Breast epithelium (tissue), 4 donors: ENCODE results near the gene DCANP1. TPM values are rescaled to one million over a fixed set of nuclear protein-coding genes. Genes with fewer than 3 reads are reported as not detected.

Experiments used
- DNase-seq, 2 donors: peaks; one replicate each; pipeline ENCODE4 v3.0.0-alpha.2; 2019; ENCODE audit warnings: low spot score in 2 of 2
- H3K27ac ChIP-seq, 2 donors: fragments of 200-600 bp; sonication (generic) in 1 of 2; one replicate each; pipeline ENCODE4 v1.5.1; 2016 to 2019; ENCODE audit warnings: mild to moderate bottlenecking in 1 of 2
- H3K27me3 ChIP-seq, 2 donors: fragments of 200-600 bp; sonication (generic) in 1 of 2; one replicate each; pipeline versions ENCODE4 v1.5.1 to v1.6.0; 2017 to 2019; ENCODE audit warnings: control low read depth in 1 of 2, mild to moderate bottlenecking in 1 of 2
- H3K36me3 ChIP-seq: fragments of 200-600 bp; one replicate; pipeline ENCODE4 v1.5.1; 2019
- H3K4me1 ChIP-seq, 2 donors: fragments of 200-600 bp; sonication (generic); one replicate each; pipeline ENCODE4 v1.5.1; 2016 to 2019; ENCODE audit warnings: control low read depth in 1 of 2
- H3K4me3 ChIP-seq, 3 donors: fragments of 200-600 bp; sonication (generic); 1 replicate in 2 of 3; 2 replicates in 1 of 3; pipeline ENCODE4 v1.5.1; 2016 to 2019; ENCODE audit warnings: mild to moderate bottlenecking in 3 of 3, moderate library complexity in 2 of 3
- H3K9me3 ChIP-seq, 2 donors: fragments of 200-600 bp; sonication (generic) in 1 of 2; one replicate each; pipeline ENCODE4 v1.5.1; 2016 to 2019; ENCODE audit warnings: control low read depth in 1 of 2
- POLR2A ChIP-seq: fragments of 450-650 bp; IDR thresholded peaks from one replicate; pipeline ENCODE4 v1.6.1; 2016; ENCODE audit warnings: antibody characterized with exemption, mild to moderate bottlenecking, moderate library complexity
- POLR2AphosphoS5 ChIP-seq, 3 donors: sonication (generic); formaldehyde crosslinking; IDR thresholded peaks; one replicate each; pipeline ENCODE4 v1.6.1; 2017; ENCODE audit warnings: antibody characterized with exemption in 3 of 3
- intact Hi-C: fragments of 100-400 bp; cut with DNase I; formaldehyde crosslinking; loops from one replicate; pipeline ENCODE4 v1.15.1; 2023; ENCODE audit warnings: low total_unique reads
- total RNA-seq, 3 donors: library from RNA; depleted of rRNA; stranded (reverse); fragments of >200 nt; gene quantifications; one replicate each; pipeline ENCODE4 v1.1.0, GENCODE V29; 2016
- TF ChIP-seq, protein P1 (sequence below), 3 donors: fragments of 450-650 bp; IDR thresholded peaks; one replicate each; pipeline ENCODE4 v1.5.1; 2016 to 2017; ENCODE audit warnings: antibody characterized with exemption in 3 of 3, mild to moderate bottlenecking in 3 of 3, moderate library complexity in 3 of 3

Gene DCANP1
- total RNA-seq, 3 donors from 2014 or later = not detected

DNA sequence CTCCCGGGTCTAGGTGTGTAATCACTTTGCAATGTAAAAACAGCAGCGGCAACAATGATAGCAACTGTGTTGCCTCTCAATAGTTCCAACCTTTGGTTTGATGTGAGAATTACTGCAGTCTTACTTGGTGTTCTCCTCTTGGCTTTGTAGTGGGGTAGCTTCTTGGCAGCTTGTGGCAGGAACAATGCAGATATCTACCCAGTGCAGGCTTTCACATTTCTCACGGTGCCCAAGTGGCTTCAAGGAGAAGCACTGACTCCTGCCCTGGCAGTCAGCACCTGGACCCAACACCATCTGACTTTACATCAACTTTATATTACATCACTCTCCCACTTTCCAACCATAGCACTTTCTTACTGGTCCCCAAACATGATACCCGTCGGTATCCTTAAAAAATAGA is 33.4 kb upstream of the DCANP1 start:
- Histone ChIP-seq H3K27me3 (peaks cover 0 to 8% of the 10 kb centered on the region in 2 donors), H3K4me1 (no peaks in the 10 kb centered on the region), H3K36me3 (no peaks in the 10 kb centered on the region), H3K9me3 (no peaks in the 10 kb centered on the region), H3K4me3 (no peak overlapping the region), H3K27ac (no peak overlapping the region)
- no peak for DNase-seq
- TF ChIP-seq POLR2A (no peak), POLR2AphosphoS5 (IDR thresholded peaks at IDR 0.05) (no peak)
- TF ChIP-seq, protein P1, sequence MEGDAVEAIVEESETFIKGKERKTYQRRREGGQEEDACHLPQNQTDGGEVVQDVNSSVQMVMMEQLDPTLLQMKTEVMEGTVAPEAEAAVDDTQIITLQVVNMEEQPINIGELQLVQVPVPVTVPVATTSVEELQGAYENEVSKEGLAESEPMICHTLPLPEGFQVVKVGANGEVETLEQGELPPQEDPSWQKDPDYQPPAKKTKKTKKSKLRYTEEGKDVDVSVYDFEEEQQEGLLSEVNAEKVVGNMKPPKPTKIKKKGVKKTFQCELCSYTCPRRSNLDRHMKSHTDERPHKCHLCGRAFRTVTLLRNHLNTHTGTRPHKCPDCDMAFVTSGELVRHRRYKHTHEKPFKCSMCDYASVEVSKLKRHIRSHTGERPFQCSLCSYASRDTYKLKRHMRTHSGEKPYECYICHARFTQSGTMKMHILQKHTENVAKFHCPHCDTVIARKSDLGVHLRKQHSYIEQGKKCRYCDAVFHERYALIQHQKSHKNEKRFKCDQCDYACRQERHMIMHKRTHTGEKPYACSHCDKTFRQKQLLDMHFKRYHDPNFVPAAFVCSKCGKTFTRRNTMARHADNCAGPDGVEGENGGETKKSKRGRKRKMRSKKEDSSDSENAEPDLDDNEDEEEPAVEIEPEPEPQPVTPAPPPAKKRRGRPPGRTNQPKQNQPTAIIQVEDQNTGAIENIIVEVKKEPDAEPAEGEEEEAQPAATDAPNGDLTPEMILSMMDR (IDR thresholded peaks at IDR 0.05) = no peak
- intact Hi-C loops = no loop called here

DNA sequence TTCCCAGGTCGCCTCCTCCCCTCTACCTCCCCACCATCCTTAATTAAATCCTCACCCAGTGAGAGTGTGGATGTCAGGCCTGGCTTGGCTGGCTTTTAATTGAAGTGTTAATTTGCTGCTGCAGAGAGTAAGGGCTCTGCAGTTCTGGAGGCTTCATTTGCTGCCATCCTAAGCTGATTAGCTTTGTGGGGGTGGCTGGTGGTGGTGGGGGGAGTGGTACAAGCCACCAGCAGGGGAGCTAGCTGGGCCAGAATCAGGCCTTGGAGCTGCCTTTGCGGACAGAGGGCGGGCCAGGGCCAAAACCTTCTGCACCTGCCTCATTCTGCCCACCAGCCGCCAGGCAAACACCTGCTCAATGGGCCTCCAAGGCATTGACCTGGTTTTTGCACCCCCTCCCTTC is 31.8 kb upstream of the DCANP1 start:
- no peak for DNase-seq
- Histone ChIP-seq H3K4me3 (no peak overlapping the region), H3K27me3 (peaks cover 0 to 8% of the 10 kb centered on the region in 2 donors), H3K9me3 (no peaks in the 10 kb centered on the region), H3K36me3 (no peaks in the 10 kb centered on the region), H3K27ac (no peak overlapping the region), H3K4me1 (no peaks in the 10 kb centered on the region)
- TF ChIP-seq POLR2A (no peak), POLR2AphosphoS5 (IDR thresholded peaks at IDR 0.05) (no peak)
- TF ChIP-seq, protein P1 (IDR thresholded peaks at IDR 0.05) = no peak
- intact Hi-C loops = no loop called here

DNA sequence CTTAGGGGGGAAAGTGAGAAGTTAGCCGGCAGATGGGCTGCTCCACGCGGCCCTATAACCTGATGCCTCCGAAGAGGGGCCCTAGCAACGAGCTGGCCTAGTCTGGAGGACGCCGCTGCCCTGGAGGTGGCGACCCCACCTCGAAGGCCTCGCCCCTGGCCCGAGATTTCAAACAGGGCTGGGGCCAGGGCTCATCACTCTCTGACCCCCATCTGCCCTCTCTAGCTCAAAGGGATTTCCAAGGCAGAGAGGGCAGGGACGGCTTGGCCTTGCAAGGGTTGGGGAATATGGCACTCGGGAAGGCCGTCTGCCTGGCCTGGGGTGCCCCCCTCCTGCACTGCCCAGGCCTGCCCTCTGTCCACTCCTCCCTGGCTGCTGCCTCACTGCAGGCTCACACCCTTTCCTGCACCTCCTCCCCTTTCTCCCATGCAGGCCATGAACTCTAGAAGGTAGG is 30.5 kb upstream of the DCANP1 start:
- H3K4me3 ChIP-seq = no peak overlapping the region
- H3K27ac ChIP-seq = no peak overlapping the region
- H3K36me3 ChIP-seq = no peaks in the 10 kb centered on the region
- no peaks in the 10 kb centered on the region for H3K9me3 ChIP-seq
- H3K4me1 ChIP-seq = no peaks in the 10 kb centered on the region
- TF ChIP-seq, protein P1 (IDR thresholded peaks at IDR 0.05) = no peak
- TF ChIP-seq POLR2A (no peak), POLR2AphosphoS5 (IDR thresholded peaks at IDR 0.05) (no peak)
- intact Hi-C loops = no loop called here
- peaks cover 0 to 11% of the 10 kb centered on the region in 2 donors for H3K27me3 ChIP-seq
- DNase-seq = no peak

- no peak overlapping the region for H3K27ac ChIP-seq
- intact Hi-C loops = no loop called here
- H3K4me3 ChIP-seq = no peak overlapping the region
- H3K27me3 ChIP-seq = peaks cover 0 to 11% of the 10 kb centered on the region in 2 donors
- no peaks in the 10 kb centered on the region for H3K4me1 ChIP-seq
- DNase-seq = no peak
- no peaks in the 10 kb centered on the region for H3K9me3 ChIP-seq
- H3K36me3 ChIP-seq = no peaks in the 10 kb centered on the region
- TF ChIP-seq, protein P1 (IDR thresholded peaks at IDR 0.05) = no peak
- TF ChIP-seq POLR2AphosphoS5 (IDR thresholded peaks at IDR 0.05) (no peak), POLR2A (no peak)
These were observed 29.8 kb upstream of the DCANP1 start for GRCh38 chr5:135476615-135477581.
